Central memory CD8-positive, alpha-beta T cell (primary cell): Measurements from ENCODE around the gene ANKRD12.

Source experiments
- ATAC-seq: fragments of 150-1000 bp; cut with Tn5 transposase; replicated peaks from 2 replicates; pipeline ENCODE4 v1.10.0; 2022; ENCODE audit warnings: mild to moderate bottlenecking, moderate FRiP score, moderate number of reproducible peaks; ENCODE audit not compliant: poor library complexity, severe bottlenecking; ENCODE audit errors: extremely low read depth
- DNase-seq, 2 donors: peaks; one replicate each; pipeline ENCODE4 v3.0.0; 2021; ENCODE audit warnings: low spot score in 2 of 2
- H3K27ac Mint-ChIP-seq: one replicate; pipeline ENCODE4 v1.8.0; 2022; ENCODE audit warnings: low read depth, mild to moderate bottlenecking, moderate library complexity, mixed read lengths
- H3K27me3 Mint-ChIP-seq: one replicate; pipeline ENCODE4 v1.8.0; 2022; ENCODE audit warnings: mixed read lengths
- H3K36me3 Mint-ChIP-seq: one replicate; pipeline ENCODE4 v1.8.0; 2022; ENCODE audit warnings: mild to moderate bottlenecking, moderate library complexity, mixed read lengths; ENCODE audit not compliant: insufficient read depth
- H3K4me1 Mint-ChIP-seq: one replicate; pipeline ENCODE4 v1.8.0; 2022; ENCODE audit warnings: mixed read lengths
- H3K4me3 Mint-ChIP-seq: one replicate; pipeline ENCODE4 v1.8.0; 2022; ENCODE audit warnings: mild to moderate bottlenecking, moderate library complexity, mixed read lengths
- H3K9me3 Mint-ChIP-seq: one replicate; pipeline ENCODE4 v1.8.0; 2022; ENCODE audit warnings: mixed read lengths

Gene ANKRD12

DNA sequence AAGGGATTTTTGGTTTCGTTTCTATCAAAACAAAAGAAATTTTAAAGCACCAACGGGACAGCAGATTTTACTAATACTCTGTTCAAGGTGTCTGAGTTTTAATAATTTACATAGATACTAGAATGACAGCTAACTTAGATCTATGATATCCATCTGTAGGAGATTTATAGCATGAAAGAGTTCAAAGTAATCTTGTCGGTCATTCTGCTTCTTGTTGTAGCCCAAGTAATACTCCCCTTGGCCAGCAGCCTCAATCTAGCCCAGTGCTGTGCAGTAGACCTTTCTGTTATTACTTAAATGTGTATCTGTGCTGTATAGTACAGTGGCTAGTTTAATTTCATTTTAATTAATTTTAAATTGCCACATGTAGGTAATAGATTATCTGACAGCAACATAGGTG is 44.7 kb downstream of the ANKRD12 start:
- no peak overlapping the region for H3K4me3 Mint-ChIP-seq
- peaks cover 72% of the 10 kb centered on the region for H3K4me1 Mint-ChIP-seq
- peak overlapping the region; percentile 30 for H3K27ac Mint-ChIP-seq
- no peaks in the 10 kb centered on the region for H3K27me3 Mint-ChIP-seq
- H3K36me3 Mint-ChIP-seq = peaks cover 39% of the 10 kb centered on the region
- ATAC-seq (no peak), DNase-seq (no peak)
- H3K9me3 Mint-ChIP-seq = no peaks in the 10 kb centered on the region

DNA sequence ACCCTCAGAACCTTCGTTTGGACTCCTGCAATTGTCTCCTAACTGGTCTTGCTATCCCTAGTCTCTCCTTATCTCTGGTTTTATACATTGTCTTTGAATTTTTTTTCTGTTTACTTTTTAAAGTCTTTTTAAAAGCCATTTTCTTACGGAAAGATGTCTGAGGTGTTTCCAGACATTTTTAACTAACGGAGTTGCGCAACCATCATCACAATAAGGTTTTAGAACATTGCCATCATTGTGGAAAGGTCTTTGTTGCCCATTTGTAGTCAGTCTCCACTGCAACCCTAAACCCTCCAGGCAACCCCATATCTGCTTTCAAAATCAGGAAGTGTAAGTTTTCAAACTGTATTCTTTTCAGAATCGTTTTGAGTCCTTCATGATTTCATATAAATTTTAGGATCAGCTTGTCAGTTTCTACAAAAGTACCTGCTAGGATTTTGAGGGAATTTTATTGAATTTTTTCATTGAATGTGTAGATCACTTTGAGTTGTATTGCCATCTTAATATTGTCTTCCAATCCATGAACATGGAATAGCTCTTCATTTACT is 46.3 kb downstream of the ANKRD12 start:
- Mint-ChIP-seq H3K9me3 (no peaks in the 10 kb centered on the region), H3K27ac (peak overlapping the region; percentile 85), H3K27me3 (no peaks in the 10 kb centered on the region), H3K4me3 (no peak overlapping the region), H3K4me1 (peaks cover 62% of the 10 kb centered on the region), H3K36me3 (peaks cover 43% of the 10 kb centered on the region)
- ATAC-seq = no peak
- DNase-seq = no peak

GRCh38 chr18:9184998-9185613 is 48.5 kb downstream of the ANKRD12 start:
- DNase-seq (no peak), ATAC-seq (no peak)
- no peaks in the 10 kb centered on the region for H3K27me3 Mint-ChIP-seq
- peaks cover 41% of the 10 kb centered on the region for H3K36me3 Mint-ChIP-seq
- H3K27ac Mint-ChIP-seq = peak overlapping the region; percentile 85
- peaks cover 50% of the 10 kb centered on the region for H3K4me1 Mint-ChIP-seq
- H3K9me3 Mint-ChIP-seq = no peaks in the 10 kb centered on the region
- H3K4me3 Mint-ChIP-seq = peak overlapping the region; percentile 51

DNA sequence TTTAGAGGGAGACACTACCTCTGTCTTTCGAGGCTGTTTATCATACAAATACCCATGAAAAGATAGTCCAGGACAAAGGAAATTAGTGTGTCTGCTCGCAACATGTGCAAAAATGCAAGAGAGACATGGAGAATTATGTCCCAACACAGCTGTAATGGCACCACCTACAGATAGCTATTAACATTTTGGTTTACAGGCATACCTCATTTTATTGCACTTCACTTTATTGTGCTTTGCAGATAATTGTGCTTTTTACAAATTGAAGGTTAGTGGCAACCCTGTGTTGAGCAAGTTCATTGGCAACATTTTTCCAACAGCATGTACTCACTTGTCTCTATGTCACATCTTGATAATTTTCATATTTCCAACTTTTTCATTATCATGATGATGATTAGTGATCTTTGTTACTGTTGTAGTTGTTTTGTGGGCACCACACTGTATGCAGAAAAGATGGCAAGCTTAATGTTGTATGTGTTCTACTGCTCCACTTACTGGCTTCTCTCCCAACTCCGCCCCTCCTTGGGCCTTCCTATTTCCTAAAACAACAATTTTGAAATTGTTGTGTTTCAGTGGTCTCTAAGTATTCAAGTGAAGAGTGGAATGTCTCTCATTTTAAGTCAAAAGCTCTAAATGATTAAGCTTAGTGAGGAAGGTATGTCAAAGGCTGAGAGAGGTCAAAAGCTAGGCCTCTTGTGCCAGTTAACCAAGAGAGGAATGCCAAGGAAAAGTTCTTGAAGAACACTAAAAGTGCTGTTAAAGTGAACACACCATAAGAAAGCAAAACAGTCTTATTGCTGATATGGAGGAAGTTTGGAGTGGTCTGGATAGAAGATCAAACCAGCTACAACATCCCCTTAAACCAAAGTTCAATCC is 52.0 kb downstream of the ANKRD12 start:
- no peak for DNase-seq
- Mint-ChIP-seq H3K4me1 (peaks cover 47% of the 10 kb centered on the region), H3K4me3 (no peak overlapping the region), H3K27me3 (no peaks in the 10 kb centered on the region), H3K36me3 (peaks cover 53% of the 10 kb centered on the region), H3K9me3 (no peaks in the 10 kb centered on the region), H3K27ac (no peak overlapping the region)
- no peak for ATAC-seq

- no peak for ATAC-seq
- peaks cover 46% of the 10 kb centered on the region for H3K4me1 Mint-ChIP-seq
- H3K36me3 Mint-ChIP-seq = peaks cover 52% of the 10 kb centered on the region
- no peak overlapping the region for H3K27ac Mint-ChIP-seq
- no peak overlapping the region for H3K4me3 Mint-ChIP-seq
- no peaks in the 10 kb centered on the region for H3K27me3 Mint-ChIP-seq
- H3K9me3 Mint-ChIP-seq = no peaks in the 10 kb centered on the region
- DNase-seq = no peak
These were observed 52.9 kb downstream of the ANKRD12 start for GRCh38 chr18:9189491-9189890.

GRCh38 chr18:9191658-9192256 is 55.2 kb downstream of the ANKRD12 start:
- Mint-ChIP-seq H3K27ac (peak overlapping the region; percentile 44), H3K4me3 (no peak overlapping the region), H3K9me3 (no peaks in the 10 kb centered on the region), H3K4me1 (peaks cover 35% of the 10 kb centered on the region), H3K36me3 (peaks cover 51% of the 10 kb centered on the region), H3K27me3 (no peaks in the 10 kb centered on the region)
- no peak for ATAC-seq
- DNase-seq = no peak

- H3K4me3 Mint-ChIP-seq = no peak overlapping the region
- H3K27me3 Mint-ChIP-seq = no peaks in the 10 kb centered on the region
- ATAC-seq (no peak), DNase-seq (no peak)
- H3K27ac Mint-ChIP-seq = peak overlapping the region; percentile 56
- H3K4me1 Mint-ChIP-seq = peaks cover 35% of the 10 kb centered on the region
- H3K36me3 Mint-ChIP-seq = peaks cover 54% of the 10 kb centered on the region
- no peaks in the 10 kb centered on the region for H3K9me3 Mint-ChIP-seq
These were observed 56.5 kb downstream of the ANKRD12 start for GRCh38 chr18:9193031-9193430.

DNA sequence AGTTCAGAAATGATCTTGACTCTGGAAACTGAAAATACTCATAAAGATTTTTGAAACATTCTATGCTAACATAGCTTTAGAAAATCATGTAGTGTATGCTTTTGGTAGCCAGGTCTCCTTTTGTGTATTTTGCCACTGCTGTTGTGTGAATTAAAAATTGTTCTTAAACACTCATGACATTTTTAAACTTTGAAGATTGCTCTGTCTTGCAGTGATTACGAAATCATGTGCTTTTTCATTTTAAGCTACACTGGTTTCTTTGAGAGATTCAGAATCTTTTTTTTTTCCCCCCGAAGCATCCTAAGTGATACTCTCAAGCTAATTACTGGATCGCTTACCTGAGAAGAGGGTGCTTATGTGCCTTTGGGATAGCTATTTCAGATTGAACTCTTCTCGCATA is 60.0 kb downstream of the ANKRD12 start:
- Mint-ChIP-seq H3K4me1 (peaks cover 35% of the 10 kb centered on the region), H3K36me3 (peaks cover 46% of the 10 kb centered on the region), H3K27me3 (no peaks in the 10 kb centered on the region), H3K27ac (no peak overlapping the region), H3K4me3 (no peak overlapping the region), H3K9me3 (no peaks in the 10 kb centered on the region)
- DNase-seq (no peak), ATAC-seq (no peak)

GRCh38 chr18:9199681-9200080 is 63.1 kb downstream of the ANKRD12 start:
- no peak for ATAC-seq
- H3K9me3 Mint-ChIP-seq = no peaks in the 10 kb centered on the region
- no peak for DNase-seq
- H3K27ac Mint-ChIP-seq = no peak overlapping the region
- H3K36me3 Mint-ChIP-seq = peaks cover 28% of the 10 kb centered on the region
- no peaks in the 10 kb centered on the region for H3K27me3 Mint-ChIP-seq
- peaks cover 13% of the 10 kb centered on the region for H3K4me1 Mint-ChIP-seq
- no peak overlapping the region for H3K4me3 Mint-ChIP-seq

DNA sequence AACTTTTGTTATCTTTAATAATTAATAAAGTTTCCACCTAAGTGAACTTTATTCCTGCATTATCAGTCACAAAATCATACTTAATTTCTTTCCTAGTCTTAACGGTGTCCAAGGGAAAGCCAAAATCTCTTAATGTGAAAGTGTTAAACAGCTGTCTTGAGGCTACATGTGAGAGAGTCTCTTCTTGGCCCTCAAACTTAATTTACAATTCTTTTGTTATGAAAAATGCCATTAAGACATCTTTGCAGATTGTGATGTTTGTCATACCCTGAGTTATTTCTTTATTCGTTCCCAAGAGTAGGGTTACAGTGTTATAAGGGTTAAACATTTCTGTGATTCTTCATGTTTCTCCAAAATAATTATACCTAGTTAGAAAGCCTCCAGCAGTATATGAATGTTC is 64.6 kb downstream of the ANKRD12 start:
- H3K4me1 Mint-ChIP-seq = peaks cover 8% of the 10 kb centered on the region
- H3K4me3 Mint-ChIP-seq = no peak overlapping the region
- H3K27ac Mint-ChIP-seq = no peak overlapping the region
- ATAC-seq (no peak), DNase-seq (no peak)
- no peaks in the 10 kb centered on the region for H3K9me3 Mint-ChIP-seq
- H3K36me3 Mint-ChIP-seq = peaks cover 18% of the 10 kb centered on the region
- H3K27me3 Mint-ChIP-seq = no peaks in the 10 kb centered on the region

GRCh38 chr18:9204659-9205058 is 68.1 kb downstream of the ANKRD12 start:
- ATAC-seq (no peak), DNase-seq (no peak)
- peaks cover 13% of the 10 kb centered on the region for H3K36me3 Mint-ChIP-seq
- H3K4me3 Mint-ChIP-seq = no peak overlapping the region
- H3K27me3 Mint-ChIP-seq = no peaks in the 10 kb centered on the region
- H3K9me3 Mint-ChIP-seq = no peaks in the 10 kb centered on the region
- H3K27ac Mint-ChIP-seq = no peak overlapping the region
- peaks cover 7% of the 10 kb centered on the region for H3K4me1 Mint-ChIP-seq

DNA sequence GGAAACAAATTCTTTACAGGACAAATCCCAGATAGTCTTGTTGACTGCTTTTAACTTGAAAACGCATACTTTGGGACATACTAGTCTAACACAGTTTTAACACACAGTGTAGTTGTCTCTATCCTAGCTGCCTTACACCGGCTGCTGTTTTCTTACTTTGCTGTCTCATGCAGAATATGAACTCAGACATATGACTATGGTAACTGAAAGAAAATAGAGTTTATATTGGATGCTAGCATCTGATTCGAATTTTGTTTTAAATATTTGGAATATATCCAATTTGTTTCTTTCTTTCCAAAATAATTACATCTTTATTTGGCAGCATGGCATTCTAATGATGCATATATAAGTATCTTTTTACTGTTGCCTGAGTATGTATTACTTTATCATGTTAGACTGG is 69.8 kb downstream of the ANKRD12 start:
- DNase-seq (no peak), ATAC-seq (no peak)
- Mint-ChIP-seq H3K4me1 (peaks cover 5% of the 10 kb centered on the region), H3K36me3 (peaks cover 17% of the 10 kb centered on the region), H3K4me3 (no peak overlapping the region), H3K9me3 (no peaks in the 10 kb centered on the region), H3K27me3 (no peaks in the 10 kb centered on the region), H3K27ac (no peak overlapping the region)
